Neural progenitor cell (in vitro differentiated cells): ENCODE results near the gene SCNN1B. TPM values are rescaled to one million over a fixed set of nuclear protein-coding genes. Genes with fewer than 3 reads are reported as not detected.

Experiments used
- DNase-seq: peaks from one replicate; pipeline ENCODE4 v3.0.0-alpha.2; 2016; ENCODE audit warnings: low spot score
- H2AFZ ChIP-seq: fragments of 200-600 bp; sonication (generic); replicated peaks from 2 replicates; pipeline ENCODE4 v1.6.1; 2016; ENCODE audit warnings: antibody characterized with exemption
- H3F3A ChIP-seq: fragments of 200-600 bp; sonication (generic); 2 replicates; pipeline ENCODE4 v1.6.1; 2016; ENCODE audit warnings: antibody characterized with exemption, low read depth
- H3K27ac ChIP-seq: fragments of 200-600 bp; sonication (generic); 2 replicates; pipeline ENCODE4 v1.5.1; 2016; ENCODE audit warnings: mild to moderate bottlenecking
- H3K27me3 ChIP-seq: fragments of 200-600 bp; sonication (generic); 2 replicates; pipeline ENCODE4 v1.6.1; 2016; ENCODE audit warnings: mild to moderate bottlenecking, moderate library complexity
- H3K36me3 ChIP-seq: fragments of 200-600 bp; sonication (generic); 2 replicates; pipeline ENCODE4 v1.5.1; 2016
- H3K4me1 ChIP-seq: fragments of 200-600 bp; sonication (generic); 2 replicates; pipeline ENCODE4 v1.6.1; 2016; ENCODE audit warnings: mixed run types
- H3K4me2 ChIP-seq: fragments of 200-600 bp; sonication (generic); 2 replicates; pipeline ENCODE4 v1.6.1; 2016
- H3K4me3 ChIP-seq: fragments of 200-600 bp; sonication (generic); 2 replicates; pipeline ENCODE4 v1.5.1; 2016
- H3K79me2 ChIP-seq: fragments of 200-600 bp; sonication (generic); 2 replicates; pipeline ENCODE4 v1.6.1; 2016; ENCODE audit warnings: low read depth
- H3K9ac ChIP-seq: fragments of 200-600 bp; sonication (generic); 2 replicates; pipeline ENCODE4 v1.6.1; 2016
- H3K9me3 ChIP-seq: fragments of 200-600 bp; sonication (generic); 2 replicates; pipeline ENCODE4 v1.5.1; 2016; ENCODE audit warnings: low read depth
- H4K20me1 ChIP-seq: fragments of 200-600 bp; sonication (generic); 2 replicates; pipeline ENCODE4 v1.6.1; 2016; ENCODE audit warnings: low read depth
- H3K27ac Mint-ChIP-seq: 3 replicates; pipeline ENCODE4 v1.8.0; 2021; ENCODE audit warnings: mixed read lengths
- H3K27me3 Mint-ChIP-seq: 2 replicates; pipeline ENCODE4 v1.8.0; 2022; ENCODE audit warnings: low read depth, mild to moderate bottlenecking, inconsistent platforms, moderate library complexity, mixed read lengths; ENCODE audit not compliant: insufficient read depth
- H3K36me3 Mint-ChIP-seq: 3 replicates; pipeline ENCODE4 v1.8.0; 2021; ENCODE audit warnings: mixed read lengths
- H3K4me1 Mint-ChIP-seq: 3 replicates; pipeline ENCODE4 v1.8.0; 2021; ENCODE audit warnings: mixed read lengths
- H3K4me3 Mint-ChIP-seq: 3 replicates; pipeline ENCODE4 v1.8.0; 2021; ENCODE audit warnings: mild to moderate bottlenecking, moderate library complexity, mixed read lengths
- H3K9me3 Mint-ChIP-seq: 3 replicates; pipeline ENCODE4 v1.8.0; 2020; ENCODE audit warnings: mixed read lengths
- CTCF ChIP-seq: fragments of 200-600 bp; sonication (generic); IDR thresholded peaks from 2 replicates; pipeline ENCODE4 v1.5.1; 2017; ENCODE audit warnings: antibody characterized with exemption, mild to moderate bottlenecking
- EZH2 ChIP-seq: fragments of 200-600 bp; sonication (generic); IDR thresholded peaks from 2 replicates; pipeline ENCODE4 v1.6.1; 2017; ENCODE audit warnings: antibody characterized with exemption, mild to moderate bottlenecking, moderate library complexity
- EZH2phosphoT487 ChIP-seq: fragments of 200-600 bp; sonication (generic); IDR thresholded peaks from 2 replicates; pipeline ENCODE4 v1.6.1; 2017; ENCODE audit warnings: antibody characterized with exemption
- total RNA-seq: library from RNA; depleted of rRNA; stranded (reverse); fragments of >200 nt; gene quantifications from 2 replicates; pipeline ENCODE4 v1.2.3, GENCODE V29; 2015; ENCODE audit warnings: low replicate concordance

Gene SCNN1B
- total RNA-seq, 1 donor from 2014 or later: not detected

GRCh38 chr16:23416816-23417215 lies 114.7 kb downstream of the SCNN1B start:
- H3K9me3 Mint-ChIP-seq: no peaks in the 10 kb centered on the region
- no peaks in the 10 kb centered on the region for H3K27me3 ChIP-seq

GRCh38 chr16:23420011-23420410 lies 117.9 kb downstream of the SCNN1B start:
- Mint-ChIP-seq H3K9me3 (no peaks in the 10 kb centered on the region), H3K27ac (no peak overlapping the region), H3K4me3 (no peak overlapping the region), H3K4me1 (no peaks in the 10 kb centered on the region), H3K27me3 (peaks cover 2% of the 10 kb centered on the region), H3K36me3 (peaks cover 23% of the 10 kb centered on the region)
- Histone ChIP-seq H3K27ac (no peak overlapping the region), H3K9me3 (no peaks in the 10 kb centered on the region), H4K20me1 (no peaks in the 10 kb centered on the region), H3K79me2 (no peaks in the 10 kb centered on the region), H3K4me3 (no peak overlapping the region), H2AFZ (no peak overlapping the region), H3K4me1 (no peaks in the 10 kb centered on the region), H3K36me3 (no peaks in the 10 kb centered on the region), H3K4me2 (no peak overlapping the region), H3F3A (peaks cover 7% of the 10 kb centered on the region), H3K9ac (no peak overlapping the region), H3K27me3 (no peaks in the 10 kb centered on the region)
- TF ChIP-seq EZH2 (no peak), EZH2phosphoT487 (no peak), CTCF (no peak)
- no peak for DNase-seq

More at GRCh38 chr16:23416816-23417215, 114.7 kb downstream of the SCNN1B start:
- Histone ChIP-seq H4K20me1 (no peaks in the 10 kb centered on the region), H3K79me2 (no peaks in the 10 kb centered on the region), H2AFZ (no peak overlapping the region), H3K4me3 (no peak overlapping the region), H3F3A (peaks cover 7% of the 10 kb centered on the region), H3K9ac (no peak overlapping the region), H3K4me2 (no peak overlapping the region), H3K27ac (no peak overlapping the region), H3K9me3 (no peaks in the 10 kb centered on the region), H3K4me1 (no peaks in the 10 kb centered on the region), H3K36me3 (no peaks in the 10 kb centered on the region)
- H3K4me3 Mint-ChIP-seq: no peak overlapping the region
- peaks cover 21% of the 10 kb centered on the region for H3K36me3 Mint-ChIP-seq
- DNase-seq: no peak
- H3K27me3 Mint-ChIP-seq: peaks cover 2% of the 10 kb centered on the region
- no peaks in the 10 kb centered on the region for H3K4me1 Mint-ChIP-seq
- no peak overlapping the region for H3K27ac Mint-ChIP-seq
- no peak for TF ChIP-seq EZH2

GRCh38 chr16:23423496-23424049 lies 121.5 kb downstream of the SCNN1B start:
- H3K4me2 ChIP-seq: no peak overlapping the region
- H3K79me2 ChIP-seq: no peaks in the 10 kb centered on the region
- Mint-ChIP-seq H3K36me3 (peaks cover 20% of the 10 kb centered on the region), H3K4me1 (no peaks in the 10 kb centered on the region), H3K4me3 (no peak overlapping the region), H3K27me3 (peaks cover 5% of the 10 kb centered on the region), H3K9me3 (no peaks in the 10 kb centered on the region), H3K27ac (no peak overlapping the region)
- no peaks in the 10 kb centered on the region for H3K36me3 ChIP-seq
- TF ChIP-seq EZH2phosphoT487: no peak
- no peak for TF ChIP-seq CTCF
- no peak for TF ChIP-seq EZH2
- H3K27ac ChIP-seq: no peak overlapping the region
- no peak for DNase-seq
- no peak overlapping the region for H3K4me3 ChIP-seq
- H2AFZ ChIP-seq: no peak overlapping the region
- H3K4me1 ChIP-seq: no peaks in the 10 kb centered on the region
- H3K27me3 ChIP-seq: no peaks in the 10 kb centered on the region
- no peaks in the 10 kb centered on the region for H3K9me3 ChIP-seq
- H3F3A ChIP-seq: peaks cover 7% of the 10 kb centered on the region
- H4K20me1 ChIP-seq: no peaks in the 10 kb centered on the region
- no peak overlapping the region for H3K9ac ChIP-seq

DNA sequence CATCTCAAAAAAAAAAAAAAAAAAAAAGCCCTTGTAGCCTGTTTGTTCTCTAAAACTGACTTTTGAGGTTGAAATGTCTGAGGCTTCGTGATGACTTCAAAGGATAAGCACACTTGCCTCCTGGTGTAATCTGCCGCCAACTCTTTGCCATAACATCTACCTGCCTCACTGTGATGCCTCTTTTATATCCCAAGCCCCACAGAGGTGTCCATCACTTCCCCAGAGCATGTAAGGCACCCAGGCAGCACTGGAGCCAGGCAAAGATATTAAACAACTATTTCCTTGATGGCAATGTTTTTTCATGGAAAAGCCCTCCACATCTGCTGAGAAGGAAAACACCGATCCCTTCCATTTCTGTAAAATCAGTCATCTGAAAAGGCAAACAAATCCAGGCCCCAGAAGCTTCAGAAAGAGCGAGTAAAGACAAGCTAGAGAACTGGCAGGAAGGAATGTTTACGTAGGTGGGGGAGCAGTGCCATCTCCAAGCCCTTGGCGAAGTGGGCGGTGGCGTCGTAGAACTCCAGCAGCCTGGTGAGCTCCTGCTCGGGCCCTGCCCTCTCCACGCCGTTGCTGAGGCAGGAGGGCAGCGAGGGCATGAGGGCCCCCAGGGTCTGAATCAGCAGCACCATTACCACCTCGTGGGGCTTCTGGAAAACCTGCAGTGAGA lies 122.3 kb downstream of the SCNN1B start:
- no peak overlapping the region for H3K27ac Mint-ChIP-seq
- H3K27me3 ChIP-seq: no peaks in the 10 kb centered on the region

More for the DNA sequence above, 122.3 kb downstream of the SCNN1B start:
- no peak overlapping the region for H3K9ac ChIP-seq
- no peak overlapping the region for H3K4me2 ChIP-seq
- H2AFZ ChIP-seq: no peak overlapping the region
- no peaks in the 10 kb centered on the region for H3K9me3 ChIP-seq
- no peaks in the 10 kb centered on the region for H3K36me3 ChIP-seq
- H3K4me1 ChIP-seq: no peaks in the 10 kb centered on the region
- Mint-ChIP-seq H3K27me3 (peaks cover 5% of the 10 kb centered on the region), H3K4me3 (no peak overlapping the region), H3K4me1 (no peaks in the 10 kb centered on the region), H3K36me3 (peaks cover 20% of the 10 kb centered on the region), H3K9me3 (no peaks in the 10 kb centered on the region)
- no peak overlapping the region for H3K4me3 ChIP-seq
- H4K20me1 ChIP-seq: no peaks in the 10 kb centered on the region
- TF ChIP-seq CTCF (no peak), EZH2phosphoT487 (no peak), EZH2 (no peak)
- no peaks in the 10 kb centered on the region for H3K79me2 ChIP-seq
- no peak overlapping the region for H3K27ac ChIP-seq
- DNase-seq: no peak
- H3F3A ChIP-seq: peaks cover 7% of the 10 kb centered on the region
